Skeletal muscle tissue (tissue), 4 donors: Measurements from ENCODE around the gene ZNF784. TPM values are rescaled to one million over a fixed set of nuclear protein-coding genes. Genes with fewer than 3 reads are reported as not detected.

Experiments used
- H3K27ac ChIP-seq: one replicate; pipeline ENCODE4 v1.7.0; 2013; ENCODE audit warnings: mild to moderate bottlenecking, low read depth, low read length, inconsistent platforms
- H3K27me3 ChIP-seq, 3 donors: one replicate each; pipeline ENCODE4 v1.7.0; 2013; ENCODE audit warnings: low read length in 3 of 3; ENCODE audit not compliant: control insufficient read depth in 3 of 3, insufficient read depth in 3 of 3
- H3K36me3 ChIP-seq, 3 donors: one replicate each; pipeline ENCODE4 v1.7.0; 2013; ENCODE audit warnings: low read length in 3 of 3; ENCODE audit not compliant: control insufficient read depth in 3 of 3, insufficient read depth in 3 of 3
- H3K4me1 ChIP-seq, 3 donors: one replicate each; pipeline ENCODE4 v1.7.0; 2013; ENCODE audit warnings: low read length in 3 of 3, mild to moderate bottlenecking in 3 of 3; ENCODE audit not compliant: control insufficient read depth in 3 of 3, insufficient read depth in 3 of 3
- H3K4me3 ChIP-seq, 3 donors: one replicate each; pipeline ENCODE4 v1.7.0; 2013; ENCODE audit warnings: low read length in 3 of 3
- H3K9ac ChIP-seq, 3 donors: one replicate each; pipeline ENCODE4 v1.7.0; 2013; ENCODE audit warnings: low read length in 3 of 3, mild to moderate bottlenecking in 3 of 3, moderate library complexity in 2 of 3, low read depth in 1 of 3
- H3K9me3 ChIP-seq, 3 donors: one replicate each; pipeline ENCODE4 v1.7.0; 2013; ENCODE audit warnings: low read length in 3 of 3; ENCODE audit not compliant: control insufficient read depth in 3 of 3
- total RNA-seq: library from RNA; depleted of rRNA; stranded (reverse); fragments of >200 nt; gene quantifications from one replicate; pipeline ENCODE4 v1.2.3, GENCODE V29; 2014
- donor health status: Osteomylitis.

Gene ZNF784
- total RNA-seq, 1 donor from 2014 or later = 8.9 TPM

- peaks cover 3 to 18% (median 17%) of the 10 kb centered on the region in 3 donors for H3K36me3 ChIP-seq
- H3K9me3 ChIP-seq = no peaks in the 10 kb centered on the region
- peaks cover 37 to 47% (median 41%) of the 10 kb centered on the region in 3 donors for H3K4me1 ChIP-seq
- peak within 1 kb of the TSS; percentile 92 for H3K27ac ChIP-seq
- peak within 1 kb of the TSS; percentile 92 to 97 (median 93) for H3K4me3 ChIP-seq
- peak within 1 kb of the TSS; percentile 96 to 99 (median 98) for H3K9ac ChIP-seq
- no peaks in the 10 kb centered on the region for H3K27me3 ChIP-seq
These were observed 18.5 kb downstream of the ZNF784 start, which contains the start of gene ZNF865 for GRCh38 chr19:55605637-55606470. TSS of gene ZNF865 (plus strand) at chr19:55605647. CDS start at chr19:55613619, 7,972 bp downstream.

DNA sequence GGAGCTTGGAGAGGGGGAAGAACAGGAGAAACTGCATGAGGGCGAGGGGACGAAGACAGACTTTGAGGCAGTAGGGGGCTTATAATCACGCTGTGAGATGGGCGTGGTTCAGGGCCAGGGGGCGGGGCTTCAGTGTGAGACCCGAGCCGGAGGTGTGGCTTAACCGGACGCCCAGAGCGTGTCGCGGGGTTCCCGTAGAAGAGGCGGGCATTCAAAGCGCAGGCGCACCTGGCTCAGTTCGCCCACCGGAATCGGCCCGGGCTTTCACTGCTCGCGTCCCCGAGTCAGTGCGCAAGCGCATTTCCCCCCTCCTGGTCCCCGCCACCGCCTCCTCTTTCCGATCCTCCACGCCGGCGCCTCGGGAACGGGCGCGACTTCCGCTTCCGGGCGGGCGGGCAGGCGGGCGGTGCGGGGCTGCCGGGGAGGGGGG, 19.1 kb downstream of the ZNF784 start:
- Histone ChIP-seq H3K4me3 (peak overlapping the region; percentile 75 to 79 (median 76)), H3K9ac (peak overlapping the region in 2 of 3 donors; percentile 51 to 99), H3K27me3 (no peaks in the 10 kb centered on the region), H3K4me1 (peaks cover 33 to 44% (median 39%) of the 10 kb centered on the region in 3 donors), H3K27ac (peak overlapping the region; percentile 92), H3K36me3 (peaks cover 0 to 18% (median 17%) of the 10 kb centered on the region in 3 donors), H3K9me3 (no peaks in the 10 kb centered on the region)

DNA sequence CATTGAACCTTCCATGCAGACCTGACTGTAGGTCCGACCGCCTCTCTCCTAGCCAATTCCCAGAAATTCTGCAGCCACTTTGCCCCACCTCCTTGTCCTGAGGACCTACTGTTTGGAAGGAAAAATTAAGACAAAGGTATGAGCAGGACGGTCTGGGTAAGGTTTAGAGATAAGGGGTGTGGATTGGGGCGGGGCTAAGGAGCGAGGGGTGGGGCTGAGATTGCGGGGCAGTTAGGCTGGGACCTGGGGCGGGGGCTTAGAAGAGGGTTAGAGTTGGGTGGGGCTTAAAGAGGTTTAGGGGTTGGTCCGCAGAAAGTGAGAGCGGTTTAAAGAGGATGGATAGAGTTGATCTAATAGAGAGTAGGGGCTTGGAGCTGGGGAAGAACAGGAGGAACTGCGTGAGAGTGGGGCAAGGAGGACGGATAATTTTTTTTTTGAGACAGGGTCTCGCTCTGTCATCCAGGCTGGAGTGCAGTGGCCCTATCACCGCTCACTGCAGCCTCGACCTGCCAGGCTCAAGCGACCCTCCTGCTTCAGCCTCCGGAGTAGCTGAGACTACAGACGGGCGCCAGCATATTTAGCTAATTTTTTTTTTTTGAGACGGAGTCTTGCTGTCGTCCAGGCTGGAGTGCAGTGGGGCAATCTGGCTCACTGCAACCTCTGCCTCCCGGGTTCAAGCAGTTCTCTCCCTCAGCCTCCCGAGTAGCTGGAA, 20.6 kb downstream of the ZNF784 start:
- Histone ChIP-seq H3K4me1 (peaks cover 31 to 35% (median 32%) of the 10 kb centered on the region in 3 donors), H3K36me3 (peaks cover 0 to 7% (median 4%) of the 10 kb centered on the region in 3 donors), H3K27me3 (no peaks in the 10 kb centered on the region), H3K9ac (no peak overlapping the region), H3K4me3 (no peak overlapping the region), H3K9me3 (no peaks in the 10 kb centered on the region), H3K27ac (no peak overlapping the region)

DNA sequence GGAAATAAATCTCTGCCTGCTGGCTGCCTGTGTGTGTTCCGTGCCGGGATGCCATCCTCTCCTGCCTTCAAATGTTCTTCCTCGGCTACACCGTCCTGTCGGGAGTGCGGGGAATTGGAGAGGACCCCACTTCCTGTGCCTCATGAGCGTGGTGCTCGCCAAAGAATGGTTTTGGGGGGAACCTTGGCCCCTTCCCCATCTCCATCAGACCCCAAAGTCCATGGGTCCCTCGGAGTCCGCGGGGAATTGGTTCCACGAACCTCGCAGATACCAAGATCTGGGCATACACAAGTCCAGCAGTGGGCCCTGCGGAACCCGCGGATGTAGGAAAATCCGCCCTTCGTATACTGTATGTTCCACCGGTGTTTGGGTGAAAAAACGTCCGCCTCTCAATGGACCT, 21.3 kb downstream of the ZNF784 start:
- Histone ChIP-seq H3K9me3 (no peaks in the 10 kb centered on the region), H3K9ac (no peak overlapping the region), H3K36me3 (peaks cover 0 to 4% (median 2%) of the 10 kb centered on the region in 3 donors), H3K4me3 (no peak overlapping the region), H3K27me3 (no peaks in the 10 kb centered on the region), H3K27ac (no peak overlapping the region), H3K4me1 (peaks cover 34 to 35% (median 34%) of the 10 kb centered on the region in 3 donors)

- Histone ChIP-seq H3K27me3 (no peaks in the 10 kb centered on the region), H3K4me3 (no peak overlapping the region), H3K27ac (no peak overlapping the region), H3K9ac (no peak overlapping the region), H3K4me1 (peaks cover 26 to 34% (median 31%) of the 10 kb centered on the region in 3 donors), H3K36me3 (peaks cover 0 to 4% (median 1%) of the 10 kb centered on the region in 3 donors), H3K9me3 (no peaks in the 10 kb centered on the region)
These were observed 22.0 kb downstream of the ZNF784 start for GRCh38 chr19:55602104-55603001.

DNA sequence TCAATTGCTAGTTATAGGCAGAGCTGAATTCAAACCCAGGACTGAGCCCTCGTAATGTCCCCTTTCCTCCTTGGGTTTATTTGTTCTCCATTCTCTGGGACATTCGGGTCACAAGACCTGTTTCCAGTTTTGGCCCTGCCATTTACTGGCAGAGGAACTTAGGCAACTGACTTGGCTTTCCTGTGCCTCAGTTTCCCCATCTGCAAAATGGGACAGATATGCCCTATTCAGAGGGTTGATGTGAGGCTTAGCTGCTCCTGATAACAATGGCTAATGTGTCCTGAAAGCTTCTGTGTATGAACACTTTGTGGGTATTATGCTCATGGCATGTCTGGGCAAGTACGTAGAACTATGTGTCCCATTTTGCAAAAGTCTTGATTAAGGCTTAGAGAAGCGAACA, 23.3 kb downstream of the ZNF784 start:
- no peaks in the 10 kb centered on the region for H3K27me3 ChIP-seq
- H3K9me3 ChIP-seq = no peaks in the 10 kb centered on the region
- peaks cover 18 to 23% (median 18%) of the 10 kb centered on the region in 3 donors for H3K4me1 ChIP-seq
- H3K27ac ChIP-seq = peak overlapping the region; percentile 98
- peaks cover 4 to 7% (median 6%) of the 10 kb centered on the region in 3 donors for H3K36me3 ChIP-seq
- peak overlapping the region; percentile 72 to 79 (median 77) for H3K4me3 ChIP-seq
- peak overlapping the region; percentile 75 to 87 (median 77) for H3K9ac ChIP-seq

GRCh38 chr19:55600662-55601028, 23.7 kb downstream of the ZNF784 start:
- Histone ChIP-seq H3K9ac (peak overlapping the region; percentile 75 to 87 (median 77)), H3K27me3 (no peaks in the 10 kb centered on the region)

DNA sequence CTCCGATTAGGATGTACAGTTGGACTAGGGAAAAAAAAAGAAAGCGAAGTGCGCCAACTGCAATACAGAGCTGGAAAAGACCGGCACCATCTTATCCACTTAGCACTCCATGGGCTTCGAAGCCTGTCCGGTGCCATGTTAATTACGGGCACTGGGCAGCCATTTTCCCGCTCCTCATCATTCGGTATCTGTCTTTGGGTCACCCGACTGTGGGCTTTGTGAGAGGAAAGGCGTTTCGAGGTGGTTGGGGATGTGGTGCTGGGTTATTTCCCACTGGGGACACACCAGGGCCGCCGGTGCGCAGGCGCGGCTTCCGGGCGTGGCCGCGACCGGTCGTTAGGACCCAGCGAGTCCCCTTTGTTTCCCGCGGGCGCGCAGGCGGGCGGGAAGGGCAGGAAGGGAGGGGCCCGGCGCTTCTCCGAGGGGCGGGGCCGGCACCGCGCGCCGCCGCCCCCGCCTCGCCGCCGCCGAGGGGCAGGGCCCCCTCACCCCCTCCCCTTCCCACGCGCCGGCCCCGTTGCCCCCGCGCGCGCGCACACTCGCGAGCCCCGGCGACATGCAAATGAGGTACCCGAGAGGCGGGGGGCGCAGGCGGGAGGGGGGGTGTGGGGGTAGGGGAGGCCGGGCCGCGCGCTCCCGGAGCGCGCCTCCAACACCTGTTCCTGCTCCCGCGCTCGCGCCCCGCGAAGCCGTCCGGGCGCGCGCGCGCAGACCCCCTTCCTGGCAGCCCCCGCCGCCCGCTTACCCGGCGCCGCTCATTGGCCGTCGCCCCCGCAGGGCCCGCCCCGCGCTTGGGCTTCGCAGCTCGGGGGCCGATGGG, 24.3 kb downstream of the ZNF784 start, which contains the start of gene ZNF524:
TSS of gene ZNF524 (plus strand) at position 447 of the 820 bp plus-strand sequence. CDS start 1,825 bp downstream, outside the sequence.
- Histone ChIP-seq H3K9ac (peak within 1 kb of the TSS; percentile 93 to 95 (median 94)), H3K4me3 (peak within 1 kb of the TSS; percentile 79 to 95 (median 93)), H3K9me3 (no peaks in the 10 kb centered on the region)

More at GRCh38 chr19:55600662-55601028, 23.7 kb downstream of the ZNF784 start:
- Histone ChIP-seq H3K9me3 (no peaks in the 10 kb centered on the region), H3K4me1 (peaks cover 17 to 22% (median 19%) of the 10 kb centered on the region in 3 donors), H3K36me3 (peaks cover 5 to 11% (median 10%) of the 10 kb centered on the region in 3 donors), H3K4me3 (peak overlapping the region; percentile 72 to 79 (median 77)), H3K27ac (peak overlapping the region; percentile 98)

More for the DNA sequence above, 24.3 kb downstream of the ZNF784 start, which contains the start of gene ZNF524:
- Histone ChIP-seq H3K4me1 (peaks cover 17 to 26% (median 19%) of the 10 kb centered on the region in 3 donors), H3K27ac (peak within 1 kb of the TSS; percentile 98), H3K36me3 (peaks cover 5 to 16% (median 13%) of the 10 kb centered on the region in 3 donors), H3K27me3 (no peaks in the 10 kb centered on the region)
